IMR-90 (cell line): Measurements from ENCODE around the gene CYP26B1. TPM values are rescaled to one million over a fixed set of nuclear protein-coding genes. Genes with fewer than 3 reads are reported as not detected.

Source experiments
- ATAC-seq: fragments of 200-7000 bp; cut with Tn5 transposase; 2 replicates; pipeline ENCODE4 v1.9.1; 2020; ENCODE audit warnings: low read depth, mild to moderate bottlenecking, moderate library complexity
- BruUV-seq: library from RNA; stranded (reverse); fragments of 400-500 nt; replicated peaks from 2 replicates; lab custom pipeline; 2021; lab: Mats Ljungman, UMichigan
- CTCF ChIA-PET: fragments of 300-600 bp; formaldehyde crosslinking; extraction: SDS; loops from one replicate; lab custom pipeline; 2021; ENCODE audit warnings: antibody characterized with exemption; lab: Yijun Ruan, JAX
- POLR2A ChIA-PET: fragments of 300-600 bp; sonication (Branson Sonifier 250); formaldehyde crosslinking; loops from one replicate; lab custom pipeline; 2022; ENCODE audit warnings: antibody characterized with exemption; ENCODE audit not compliant: unreplicated experiment; lab: Charles Lee
- DNase-seq: peaks from one replicate; pipeline ENCODE4 v3.0.0; 2013
- H2AFZ ChIP-seq: replicated peaks from 2 replicates; pipeline ENCODE3; 2013; ENCODE audit warnings: low read length, mild to moderate bottlenecking; ENCODE audit not compliant: poor library complexity
- H2AK5ac ChIP-seq: 2 replicates; pipeline ENCODE4 v1.6.1; 2013; ENCODE audit warnings: low read depth, low read length, inconsistent platforms
- H2AK9ac ChIP-seq: replicated peaks from 2 replicates; pipeline ENCODE3; 2013; ENCODE audit warnings: mild to moderate bottlenecking, low read depth, low read length, moderate library complexity; ENCODE audit not compliant: poor library complexity
- H2BK120ac ChIP-seq: 2 replicates; pipeline ENCODE4 v1.6.1; 2013; ENCODE audit warnings: low read depth, low read length, inconsistent platforms
- H2BK15ac ChIP-seq: 3 replicates; pipeline ENCODE4 v1.6.1; 2013; ENCODE audit warnings: low read depth, low read length, inconsistent platforms
- H2BK20ac ChIP-seq: 2 replicates; pipeline ENCODE4 v1.6.1; 2013; ENCODE audit warnings: low read depth, mild to moderate bottlenecking, inconsistent platforms, low read length, moderate library complexity
- H2BK5ac ChIP-seq: 2 replicates; pipeline ENCODE4 v1.6.1; 2013; ENCODE audit warnings: mild to moderate bottlenecking, low read depth, low read length, inconsistent platforms; ENCODE audit not compliant: poor library complexity, severe bottlenecking
- H3K14ac ChIP-seq: replicated peaks from 2 replicates; pipeline ENCODE4 v1.6.1; 2013; ENCODE audit warnings: low read depth, low read length, inconsistent platforms
- H3K18ac ChIP-seq: 2 replicates; pipeline ENCODE4 v1.6.1; 2013; ENCODE audit warnings: low read depth, low read length, control low read depth
- H3K23ac ChIP-seq: 2 replicates; pipeline ENCODE4 v1.6.1; 2013; ENCODE audit warnings: low read depth, low read length, inconsistent platforms
- H3K27ac ChIP-seq: 2 replicates; pipeline ENCODE4 v1.5.1; 2013; ENCODE audit warnings: mild to moderate bottlenecking, control low read depth, low read length; ENCODE audit not compliant: insufficient read depth
- H3K27me3 ChIP-seq: 2 replicates; pipeline ENCODE4 v1.6.1; 2013; ENCODE audit warnings: low read length; ENCODE audit not compliant: control insufficient read depth, insufficient read depth
- H3K36me3 ChIP-seq: 2 replicates; pipeline ENCODE4 v1.6.1; 2013; ENCODE audit warnings: low read length, mixed read lengths; ENCODE audit not compliant: control insufficient read depth, insufficient read depth
- H3K4ac ChIP-seq: 2 replicates; pipeline ENCODE4 v1.6.1; 2013; ENCODE audit warnings: low read depth, low read length, inconsistent platforms
- H3K4me1 ChIP-seq: 2 replicates; pipeline ENCODE4 v1.6.1; 2013; ENCODE audit warnings: low read length, mixed read lengths; ENCODE audit not compliant: control insufficient read depth, insufficient read depth
- H3K4me2 ChIP-seq: 2 replicates; pipeline ENCODE4 v1.6.1; 2013; ENCODE audit warnings: low read depth, mild to moderate bottlenecking, control low read depth, low read length, moderate library complexity
- H3K4me3 ChIP-seq: 2 replicates; pipeline ENCODE4 v1.5.1; 2013; ENCODE audit warnings: low read depth, mild to moderate bottlenecking, control low read depth, low read length, moderate library complexity; ENCODE audit not compliant: insufficient read depth
- H3K56ac ChIP-seq: 2 replicates; pipeline ENCODE4 v1.6.1; 2013; ENCODE audit warnings: low read length, inconsistent platforms; ENCODE audit not compliant: insufficient read depth; ENCODE audit errors: extremely low read depth
- H3K79me1 ChIP-seq, 2 experiments: 2 replicates each; pipeline ENCODE4 v1.6.1; 2013; ENCODE audit warnings: low read length in 2 of 2, inconsistent platforms in 1 of 2, low read depth in 1 of 2
- H3K9ac ChIP-seq: 2 replicates; pipeline ENCODE4 v1.6.1; 2013; ENCODE audit warnings: low read depth, low read length, control low read depth
- H3K9me1 ChIP-seq: 2 replicates; pipeline ENCODE4 v1.6.1; 2013; ENCODE audit warnings: low read length, inconsistent platforms; ENCODE audit not compliant: insufficient read depth
- H3K9me3 ChIP-seq: 2 replicates; pipeline ENCODE4 v1.6.1; 2013; ENCODE audit warnings: low read length; ENCODE audit not compliant: control insufficient read depth, insufficient read depth
- H4K20me1 ChIP-seq: 2 replicates; pipeline ENCODE4 v1.6.1; 2013; ENCODE audit warnings: low read length, inconsistent platforms; ENCODE audit not compliant: insufficient read depth
- H4K5ac ChIP-seq: 2 replicates; pipeline ENCODE4 v1.6.1; 2013; ENCODE audit warnings: mild to moderate bottlenecking, low read depth, low read length, control low read depth
- H4K8ac ChIP-seq, 2 experiments: 2 replicates each; pipeline ENCODE4 v1.6.1; 2013; ENCODE audit warnings: low read depth in 2 of 2, low read length in 2 of 2, control low read depth in 1 of 2, inconsistent platforms in 1 of 2
- H4K91ac ChIP-seq: 2 replicates; pipeline ENCODE4 v1.6.1; 2013; ENCODE audit warnings: low read depth, low read length, inconsistent platforms; ENCODE audit not compliant: insufficient read depth
- CEBPB ChIP-seq: IDR thresholded peaks from 2 replicates; pipeline ENCODE4 v1.6.1; 2012; ENCODE audit warnings: low read depth, low read length, improper control_type of control experiment
- FOS ChIP-seq: fragments of 150-350 bp; IDR thresholded peaks from 2 replicates; pipeline ENCODE4 v1.6.1; 2016; ENCODE audit warnings: low read depth, low read length
- MXI1 ChIP-seq: IDR thresholded peaks from 2 replicates; pipeline ENCODE4 v1.6.1; 2012; ENCODE audit warnings: low read depth, mild to moderate bottlenecking, low read length, moderate library complexity, borderline replicate concordance
- WGBS, 2 experiments: methylation state at CpG; one replicate each; pipeline versions ENCODE4 v1.1.5 to v1.1.7; 2013; ENCODE audit warnings: missing lambda C conversion rate in 2 of 2; ENCODE audit not compliant: insufficient read length in 1 of 2; ENCODE audit errors: extremely low coverage in 2 of 2; 5-methylcytosine and 5-hydroxymethylcytosine counted together
- dilution Hi-C: fragments of 300-500 bp; cut with HindIII; formaldehyde crosslinking; loops from one replicate; pipeline ENCODE4 v1.14.3; 2018; ENCODE audit warnings: low sequenced_read_pairs; ENCODE audit not compliant: unreplicated experiment
- in situ Hi-C: fragments of 300-500 bp; cut with MboI; formaldehyde crosslinking; loops from 3 replicates; pipeline ENCODE4 v1.14.3; 2019; ENCODE audit warnings: low sequenced_read_pairs, inconsistent platforms, mixed read lengths
- intact Hi-C: fragments of 100-400 bp; cut with micrococcal nuclease; formaldehyde crosslinking; loops from 2 replicates; pipeline ENCODE4 v1.10.0; 2022
- polyA plus RNA-seq, 3 experiments: library from polyadenylated mRNA; depleted of rRNA; stranded (reverse); fragments of >200 nt; gene quantifications; 2 replicates each; pipeline ENCODE4 v1.2.3, GENCODE V29; 2012; ENCODE audit warnings: low replicate concordance in 1 of 3
- total RNA-seq: library from RNA; depleted of rRNA; stranded (reverse); fragments of >200 nt; gene quantifications from 2 replicates; pipeline ENCODE4 v1.2.3, GENCODE V29; 2012

Gene CYP26B1
- total and polyA plus RNA-seq, 2 of the 4 experiments (the other 2 are of a cell fraction), result 0.02 TPM; not detected in 1

GRCh38 chr2:72145289-72145657 is 2.4 kb downstream of the CYP26B1 start:
- Histone ChIP-seq H3K4me3 (peak overlapping the region; percentile 11; the same call in 1 of the 2 replicates), H4K91ac (no peak overlapping the region), H2BK15ac (no peak overlapping the region), H3K79me1 (no peaks in the 10 kb centered on the region), H4K5ac (no peak overlapping the region), H3K9me3 (peaks cover 9% of the 10 kb centered on the region), H3K56ac (no peak overlapping the region), H2BK5ac (no peak overlapping the region), H3K4me2 (peak overlapping the region; percentile 40; the same call in 1 of the 2 replicates), H3K4ac (no peak overlapping the region), H3K9ac (no peak overlapping the region), H3K27ac (no peak overlapping the region), H4K20me1 (peaks cover 5% of the 10 kb centered on the region; the same call in 1 of the 2 replicates), H2AK5ac (no peak overlapping the region), H2AK9ac (no peak overlapping the region), H3K23ac (no peak overlapping the region), H2BK120ac (no peak overlapping the region), H3K27me3 (peaks cover 85% of the 10 kb centered on the region), H2AFZ (peak overlapping the region; percentile 52), H3K14ac (no peak overlapping the region), H3K4me1 (peaks cover 17% of the 10 kb centered on the region; the same call in 1 of the 2 replicates), H3K18ac (no peak overlapping the region), H3K36me3 (no peaks in the 10 kb centered on the region), H4K8ac (no peak overlapping the region), H2BK20ac (no peak overlapping the region), H3K9me1 (no peaks in the 10 kb centered on the region)
- intact Hi-C loops, result no loop called here
- no peak for TF ChIP-seq CEBPB
- TF ChIP-seq FOS, result no peak
- TF ChIP-seq MXI1, result no peak
- 0% methylated on average over 6 of the region's 29 CpGs; no CpG with 5 or more reads in 1 of the 2 experiments for WGBS, 2 experiments
- DNase-seq (no peak), ATAC-seq (no peak)
- dilution Hi-C loops, result no loop called here
- ChIA-PET CTCF (no interaction called here), POLR2A (no interaction called here)
- no TSS peak for BruUV-seq
- in situ Hi-C loops, result no loop called here
